HepG2 (cell line): ENCODE results near the gene CTCF. TPM values are rescaled to one million over a fixed set of nuclear protein-coding genes. Genes with fewer than 3 reads are reported as not detected.

ENCODE experiments used
- ARNT2 ChIP-seq: sonication (generic); formaldehyde crosslinking; IDR thresholded peaks from 2 replicates; pipeline ENCODE4 v1.8.0; 2022; ENCODE audit warnings: mild to moderate bottlenecking, low read depth, missing genetic modification reagents, moderate library complexity
- BCL6 ChIP-seq: IDR thresholded peaks from 2 replicates; pipeline ENCODE4 v1.6.1; 2016; ENCODE audit warnings: missing genetic modification reagents, missing compliant biosample characterization
- CEBPB ChIP-seq: IDR thresholded peaks from 2 replicates; pipeline ENCODE4 v1.6.1; 2011; ENCODE audit warnings: low read depth, low read length, improper control_type of control experiment, borderline replicate concordance
- DR1 ChIP-seq: sonication (generic); formaldehyde crosslinking; IDR thresholded peaks from 2 replicates; pipeline ENCODE4 v1.8.0; 2021; ENCODE audit warnings: mild to moderate bottlenecking, missing genetic modification reagents, inconsistent platforms
- ETV5 ChIP-seq: IDR thresholded peaks from 2 replicates; pipeline ENCODE4 v1.6.1; 2018; ENCODE audit warnings: missing biosample characterization, missing genetic modification reagents, inconsistent platforms, borderline replicate concordance
- IRF2 ChIP-seq: IDR thresholded peaks from 2 replicates; pipeline ENCODE4 v1.6.1; 2018; ENCODE audit warnings: missing genetic modification reagents, missing compliant biosample characterization
- MZF1 ChIP-seq: sonication (generic); formaldehyde crosslinking; IDR thresholded peaks from 2 replicates; pipeline ENCODE4 v1.8.1; 2023; ENCODE audit warnings: mild to moderate bottlenecking, missing genetic modification reagents, borderline replicate concordance
- PHB2 ChIP-seq: fragments of 450-650 bp; IDR thresholded peaks from 2 replicates; pipeline ENCODE4 v1.6.1; 2018; ENCODE audit not compliant: partially characterized antibody
- SIX1 ChIP-seq: sonication (generic); formaldehyde crosslinking; IDR thresholded peaks from 2 replicates; pipeline ENCODE4 v1.4.0; 2020; ENCODE audit warnings: missing genetic modification reagents, borderline replicate concordance
- SMYD3 ChIP-seq: sonication (generic); formaldehyde crosslinking; IDR thresholded peaks from 2 replicates; pipeline ENCODE4 v1.8.1; 2023; ENCODE audit warnings: mild to moderate bottlenecking, missing genetic modification reagents
- SOX13 ChIP-seq, 3 experiments: fragments of 450-650 bp in 1 of 3; sonication (generic) in 1 of 3; formaldehyde crosslinking in 1 of 3; IDR thresholded peaks in 2 of 3; conservative IDR thresholded peaks in 1 of 3; 2 replicates each; pipeline versions ENCODE4 v1.5.0 to v1.6.1; 2016 to 2020; ENCODE audit warnings: antibody characterized with exemption in 1 of 3, mild to moderate bottlenecking in 1 of 3, missing compliant biosample characterization in 1 of 3, missing genetic modification reagents in 1 of 3, moderate library complexity in 1 of 3
- XRCC5 ChIP-seq: fragments of 200-400 bp; formaldehyde crosslinking; optimal IDR thresholded peaks from 2 replicates; pipeline ENCODE3; 2017; ENCODE audit warnings: mild to moderate bottlenecking, low read length
- ZFP41 ChIP-seq: sonication (generic); formaldehyde crosslinking; IDR thresholded peaks from 2 replicates; pipeline ENCODE4 v1.4.0; 2020; ENCODE audit warnings: mild to moderate bottlenecking, missing genetic modification reagents, borderline replicate concordance
- ZNF121 ChIP-seq: sonication (generic); formaldehyde crosslinking; IDR thresholded peaks from 2 replicates; pipeline ENCODE4 v1.5.0; 2020; ENCODE audit warnings: mild to moderate bottlenecking, missing genetic modification reagents
- ZNF232 ChIP-seq: sonication (generic); formaldehyde crosslinking; IDR thresholded peaks from 2 replicates; pipeline ENCODE4 v1.4.0; 2020; ENCODE audit warnings: missing genetic modification reagents, borderline replicate concordance
- ZNF263 ChIP-seq: sonication (generic); formaldehyde crosslinking; IDR thresholded peaks from 2 replicates; pipeline ENCODE4 v1.4.0; 2020; ENCODE audit warnings: missing genetic modification reagents
- ZNF292 ChIP-seq: sonication (generic); formaldehyde crosslinking; IDR thresholded peaks from 2 replicates; pipeline ENCODE4 v1.8.1; 2022; ENCODE audit warnings: mild to moderate bottlenecking, low read depth, missing genetic modification reagents, borderline replicate concordance
- ZNF430 ChIP-seq: sonication (generic); formaldehyde crosslinking; IDR thresholded peaks from 2 replicates; pipeline ENCODE4 v1.9.0; 2021; ENCODE audit warnings: mild to moderate bottlenecking, missing genetic modification reagents
- ZNF484 ChIP-seq: sonication (generic); formaldehyde crosslinking; IDR thresholded peaks from 2 replicates; pipeline ENCODE4 v1.5.1; 2020; ENCODE audit warnings: mild to moderate bottlenecking, low read depth, missing genetic modification reagents, borderline replicate concordance
- ZNF564 ChIP-seq: sonication (generic); formaldehyde crosslinking; IDR thresholded peaks from 2 replicates; pipeline ENCODE4 v1.8.1; 2023; ENCODE audit warnings: mild to moderate bottlenecking, missing genetic modification reagents
- ZNF616 ChIP-seq: sonication (generic); formaldehyde crosslinking; IDR thresholded peaks from 2 replicates; pipeline ENCODE4 v1.5.0; 2020; ENCODE audit warnings: low read depth, mild to moderate bottlenecking, missing genetic modification reagents
- polyA plus RNA-seq, 8 experiments: library from polyadenylated mRNA; depleted of rRNA in 3 of 8; stranded (reverse) in 7 of 8; unstranded in 1 of 8; fragments of >200 nt; fragmentation: Illumina TruSeq in 4 of 8; extraction: Trizol in 4 of 8; gene quantifications; 2 replicates each; pipeline versions ENCODE4 v1.2.1 to v1.2.3, GENCODE V29; 2011 to 2016; ENCODE audit warnings: low read depth in 4 of 8, missing spikeins in 1 of 8, mixed read lengths in 1 of 8; ENCODE audit not compliant: insufficient read depth in 1 of 8
- total RNA-seq, 5 experiments: library from RNA; depleted of rRNA; stranded (reverse); fragments of >200 nt; fragmentation: Illumina TruSeq; extraction: Trizol; gene quantifications; 2 replicates each; pipeline ENCODE4 v1.2.3, GENCODE V29; 2016; ENCODE audit warnings: low read depth in 1 of 5
- TF ChIP-seq, protein P1 (sequence below): sonication (generic); formaldehyde crosslinking; IDR thresholded peaks from 2 replicates; pipeline ENCODE4 v1.4.0; 2020; ENCODE audit warnings: missing genetic modification reagents, borderline replicate concordance
- TF ChIP-seq, protein P2 (sequence below): IDR thresholded peaks from 2 replicates; pipeline ENCODE4 v1.4.0; 2020; ENCODE audit warnings: mild to moderate bottlenecking, missing genetic modification reagents

The CTCF gene
- total and polyA plus RNA-seq, 2 of the 13 experiments (the other 11 are each of a cell fraction or from before 2014, with no cell fraction given), result 19.5 to 37.5 TPM

DNA sequence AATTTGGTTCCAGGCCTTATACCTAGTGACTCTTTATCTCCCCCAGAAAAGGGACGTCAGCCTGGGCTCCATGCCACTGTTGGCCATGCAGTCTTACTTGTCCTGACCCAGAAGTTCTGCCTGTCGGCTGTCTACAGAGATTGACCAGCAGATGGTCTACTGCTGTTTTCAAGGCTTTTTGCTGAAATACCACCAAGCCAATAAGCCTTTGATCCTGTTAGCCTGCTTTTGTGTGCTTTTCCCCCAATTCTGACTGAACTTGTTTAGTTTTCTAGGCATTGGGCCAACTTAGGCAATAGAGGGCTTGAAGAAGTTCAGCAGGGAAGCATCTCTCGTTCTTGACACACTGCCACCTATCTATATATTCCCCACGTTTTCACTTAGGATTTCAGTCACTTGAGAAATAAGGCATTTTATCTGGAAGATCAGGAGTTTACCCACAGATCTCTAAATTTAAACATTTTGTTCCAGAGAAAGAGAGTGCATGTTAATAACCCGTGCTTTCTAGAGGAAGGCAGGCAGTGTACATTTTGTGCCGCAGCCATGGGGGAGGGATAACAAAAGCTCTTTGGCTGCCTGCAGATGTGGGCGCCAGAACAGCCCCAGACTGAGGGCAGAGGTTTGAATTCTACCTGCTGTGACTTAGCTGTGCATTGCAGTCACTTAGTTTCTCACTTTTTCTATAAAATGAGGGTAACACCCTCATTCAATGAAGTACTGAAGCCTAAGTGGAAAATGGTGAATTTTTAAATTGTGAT lies 70.3 kb downstream of the CTCF start (continued):
- TF ChIP-seq ETV5 (no peak), PHB2 (no peak), ZNF121 (CRISPR knock-in tag) (no peak), ZFP41 (no peak), ZNF263 (no peak), ZNF484 (no peak), ZNF430 (CRISPR knock-in tag) (no peak), SOX13 (IDR thresholded peaks at IDR 0.05) (no peak), SOX13 (CRISPR knock-in tag; conservative IDR thresholded peaks at IDR 0.05 in 1 of 2, IDR thresholded peaks at IDR 0.05 in 1 of 2) (peak in 1 of 2 experiments; percentile 44; a peak in 1 of 4 replicates), BCL6 (CRISPR knock-in tag) (peak; percentile 90), SMYD3 (no peak), ZNF292 (peak; percentile 56; the same call in 1 of the 2 replicates), ZNF616 (CRISPR knock-in tag) (no peak), SIX1 (CRISPR knock-in tag) (no peak), CEBPB (peak; percentile 63), MZF1 (no peak), XRCC5 (peak; percentile 64), ARNT2 (CRISPR knock-in tag) (no peak), ZNF232 (no peak), ZNF564 (CRISPR knock-in tag) (no peak), DR1 (CRISPR knock-in tag) (no peak), IRF2 (CRISPR knock-in tag) (no peak)
- TF ChIP-seq, protein P1, sequence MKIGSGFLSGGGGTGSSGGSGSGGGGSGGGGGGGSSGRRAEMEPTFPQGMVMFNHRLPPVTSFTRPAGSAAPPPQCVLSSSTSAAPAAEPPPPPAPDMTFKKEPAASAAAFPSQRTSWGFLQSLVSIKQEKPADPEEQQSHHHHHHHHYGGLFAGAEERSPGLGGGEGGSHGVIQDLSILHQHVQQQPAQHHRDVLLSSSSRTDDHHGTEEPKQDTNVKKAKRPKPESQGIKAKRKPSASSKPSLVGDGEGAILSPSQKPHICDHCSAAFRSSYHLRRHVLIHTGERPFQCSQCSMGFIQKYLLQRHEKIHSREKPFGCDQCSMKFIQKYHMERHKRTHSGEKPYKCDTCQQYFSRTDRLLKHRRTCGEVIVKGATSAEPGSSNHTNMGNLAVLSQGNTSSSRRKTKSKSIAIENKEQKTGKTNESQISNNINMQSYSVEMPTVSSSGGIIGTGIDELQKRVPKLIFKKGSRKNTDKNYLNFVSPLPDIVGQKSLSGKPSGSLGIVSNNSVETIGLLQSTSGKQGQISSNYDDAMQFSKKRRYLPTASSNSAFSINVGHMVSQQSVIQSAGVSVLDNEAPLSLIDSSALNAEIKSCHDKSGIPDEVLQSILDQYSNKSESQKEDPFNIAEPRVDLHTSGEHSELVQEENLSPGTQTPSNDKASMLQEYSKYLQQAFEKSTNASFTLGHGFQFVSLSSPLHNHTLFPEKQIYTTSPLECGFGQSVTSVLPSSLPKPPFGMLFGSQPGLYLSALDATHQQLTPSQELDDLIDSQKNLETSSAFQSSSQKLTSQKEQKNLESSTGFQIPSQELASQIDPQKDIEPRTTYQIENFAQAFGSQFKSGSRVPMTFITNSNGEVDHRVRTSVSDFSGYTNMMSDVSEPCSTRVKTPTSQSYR (CRISPR knock-in tag), result no peak
- TF ChIP-seq, protein P2, sequence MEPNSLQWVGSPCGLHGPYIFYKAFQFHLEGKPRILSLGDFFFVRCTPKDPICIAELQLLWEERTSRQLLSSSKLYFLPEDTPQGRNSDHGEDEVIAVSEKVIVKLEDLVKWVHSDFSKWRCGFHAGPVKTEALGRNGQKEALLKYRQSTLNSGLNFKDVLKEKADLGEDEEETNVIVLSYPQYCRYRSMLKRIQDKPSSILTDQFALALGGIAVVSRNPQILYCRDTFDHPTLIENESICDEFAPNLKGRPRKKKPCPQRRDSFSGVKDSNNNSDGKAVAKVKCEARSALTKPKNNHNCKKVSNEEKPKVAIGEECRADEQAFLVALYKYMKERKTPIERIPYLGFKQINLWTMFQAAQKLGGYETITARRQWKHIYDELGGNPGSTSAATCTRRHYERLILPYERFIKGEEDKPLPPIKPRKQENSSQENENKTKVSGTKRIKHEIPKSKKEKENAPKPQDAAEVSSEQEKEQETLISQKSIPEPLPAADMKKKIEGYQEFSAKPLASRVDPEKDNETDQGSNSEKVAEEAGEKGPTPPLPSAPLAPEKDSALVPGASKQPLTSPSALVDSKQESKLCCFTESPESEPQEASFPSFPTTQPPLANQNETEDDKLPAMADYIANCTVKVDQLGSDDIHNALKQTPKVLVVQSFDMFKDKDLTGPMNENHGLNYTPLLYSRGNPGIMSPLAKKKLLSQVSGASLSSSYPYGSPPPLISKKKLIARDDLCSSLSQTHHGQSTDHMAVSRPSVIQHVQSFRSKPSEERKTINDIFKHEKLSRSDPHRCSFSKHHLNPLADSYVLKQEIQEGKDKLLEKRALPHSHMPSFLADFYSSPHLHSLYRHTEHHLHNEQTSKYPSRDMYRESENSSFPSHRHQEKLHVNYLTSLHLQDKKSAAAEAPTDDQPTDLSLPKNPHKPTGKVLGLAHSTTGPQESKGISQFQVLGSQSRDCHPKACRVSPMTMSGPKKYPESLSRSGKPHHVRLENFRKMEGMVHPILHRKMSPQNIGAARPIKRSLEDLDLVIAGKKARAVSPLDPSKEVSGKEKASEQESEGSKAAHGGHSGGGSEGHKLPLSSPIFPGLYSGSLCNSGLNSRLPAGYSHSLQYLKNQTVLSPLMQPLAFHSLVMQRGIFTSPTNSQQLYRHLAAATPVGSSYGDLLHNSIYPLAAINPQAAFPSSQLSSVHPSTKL (CRISPR knock-in tag), result 0 out of 2 replicates have a peak, but pooled peaks have one; percentile 35
